K562 (cell line): Measurements from ENCODE around the gene PAEP. TPM values are rescaled to one million over a fixed set of nuclear protein-coding genes. Genes with fewer than 3 reads are reported as not detected.
"Not testable (repeated sequence)": the region's sequence is repeated elsewhere in the genome, so short reads cannot be mapped to it uniquely, and the experiment has no call there.

Experiments
- ATAC-seq: fragments of 200-7000 bp; cut with Tn5 transposase; 3 replicates; pipeline ENCODE4 v1.9.1; 2020; ENCODE audit warnings: moderate library complexity
- BruUV-seq: library from RNA; stranded (reverse); fragments of 400-500 nt; replicated peaks from 2 replicates; lab custom pipeline; 2021; lab: Mats Ljungman, UMichigan
- CTCF ChIA-PET: fragments of 300-600 bp; formaldehyde crosslinking; extraction: SDS; loops from one replicate; lab custom pipeline; 2021; ENCODE audit warnings: low intra/inter-chr PET ratio; lab: Yijun Ruan, JAX
- POLR2A ChIA-PET: fragments of 300-600, 350-650 bp; sonication (Branson Sonifier 250); formaldehyde crosslinking; extraction: SDS; loops from one replicate; lab custom pipeline; 2021; ENCODE audit warnings: antibody characterized with exemption, inconsistent platforms; lab: Yijun Ruan, JAX
- DNase-seq, 4 experiments: peaks; one replicate each; pipeline versions ENCODE4 v3.0.0 to v3.0.0-alpha.2; 2011 to 2018; ENCODE audit warnings: low spot score in 3 of 4, mixed read lengths in 3 of 4; ENCODE audit errors: extremely low read depth in 1 of 4
- FAIRE-seq: peaks from 2 replicates; lab custom pipeline; 2011; peaks lifted over from hg19 to GRCh38; lab: Jason Lieb, UNC
- H2AFZ ChIP-seq: 2 replicates; pipeline ENCODE4 v1.6.0; 2011; ENCODE audit warnings: low read depth, low read length, control low read depth, inconsistent platforms
- H3K27ac ChIP-seq: fragments of 200-600 bp; 3 replicates; pipeline ENCODE4 v1.8.0; 2011; ENCODE audit warnings: low read depth, mild to moderate bottlenecking, control low read depth, inconsistent platforms, low read length, moderate library complexity, mixed read lengths; ENCODE audit errors: extremely low read depth
- H3K27me3 ChIP-seq, 2 experiments: fragments of 300-600 bp in 1 of 2; 2 replicates in 1 of 2; 3 replicates in 1 of 2; pipeline versions ENCODE4 v1.6.0 to v1.8.0; 2011; ENCODE audit warnings: inconsistent platforms in 2 of 2, low read length in 2 of 2, mild to moderate bottlenecking in 1 of 2, mixed read lengths in 1 of 2, moderate library complexity in 1 of 2; ENCODE audit not compliant: control insufficient read depth in 2 of 2, insufficient read depth in 2 of 2
- H3K36me3 ChIP-seq: fragments of 300-600 bp; 3 replicates; pipeline ENCODE4 v1.8.0; 2011; ENCODE audit warnings: mild to moderate bottlenecking, low read length, inconsistent platforms; ENCODE audit not compliant: control insufficient read depth, insufficient read depth
- H3K4me1 ChIP-seq, 2 experiments: fragments of 200-600 bp in 1 of 2; replicated peaks in 1 of 2; 2 replicates in 1 of 2; 3 replicates in 1 of 2; pipeline versions ENCODE4 v1.5.1 to v1.8.0; 2011; ENCODE audit warnings: inconsistent platforms in 2 of 2, low read length in 2 of 2, mild to moderate bottlenecking in 1 of 2, mixed read lengths in 1 of 2, moderate library complexity in 1 of 2; ENCODE audit not compliant: control insufficient read depth in 2 of 2, insufficient read depth in 2 of 2
- H3K4me2 ChIP-seq: 2 replicates; pipeline ENCODE4 v1.6.1; 2011; ENCODE audit warnings: low read length, control low read depth, inconsistent platforms, mixed read lengths; ENCODE audit not compliant: insufficient read depth
- H3K4me3 ChIP-seq: fragments of 200-600 bp; sonication (generic), shearing (Covaris generic); 2 replicates; pipeline ENCODE4 v1.5.1; 2016; ENCODE audit warnings: control low read depth, inconsistent platforms
- H3K79me2 ChIP-seq: fragments of 200-600 bp; 3 replicates; pipeline ENCODE4 v1.8.0; 2011; ENCODE audit warnings: low read length, inconsistent platforms; ENCODE audit not compliant: control insufficient read depth, insufficient read depth
- H3K9ac ChIP-seq, 2 experiments: 2 replicates each; pipeline versions ENCODE4 v1.6.0 to v1.6.1; 2011; ENCODE audit warnings: low read depth in 2 of 2, low read length in 2 of 2, control low read depth in 1 of 2, inconsistent platforms in 1 of 2, mild to moderate bottlenecking in 1 of 2, mixed read lengths in 1 of 2; ENCODE audit not compliant: insufficient read depth in 1 of 2
- H3K9me1 ChIP-seq: one replicate; pipeline ENCODE4 v1.6.0; 2011; ENCODE audit warnings: inconsistent platforms, mild to moderate bottlenecking, low read length, moderate library complexity; ENCODE audit not compliant: control insufficient read depth, insufficient read depth
- H3K9me3 ChIP-seq: replicated peaks from 2 replicates; pipeline ENCODE4 v1.5.1; 2011; ENCODE audit warnings: low read depth, low read length, inconsistent platforms; ENCODE audit not compliant: control insufficient read depth, insufficient read depth
- H4K20me1 ChIP-seq: replicated peaks from 2 replicates; pipeline ENCODE4 v1.6.1; 2011; ENCODE audit warnings: low read length, inconsistent platforms, mixed read lengths; ENCODE audit not compliant: control insufficient read depth, insufficient read depth
- IFI16 ChIP-seq: fragments of 250-450 bp; sonication (Bioruptor Pico); IDR thresholded peaks from 2 replicates; pipeline ENCODE4 v2.1.2; 2022; ENCODE audit warnings: mild to moderate bottlenecking, inconsistent platforms
- JUND ChIP-seq, 2 experiments: IDR thresholded peaks; 2 replicates in 1 of 2; 3 replicates in 1 of 2; pipeline ENCODE4 v1.6.1; 2011; ENCODE audit warnings: borderline replicate concordance in 2 of 2, low read depth in 2 of 2, low read length in 2 of 2, improper control_type of control experiment in 1 of 2, missing biosample characterization in 1 of 2, missing genetic modification characterization in 1 of 2, missing genetic modification reagents in 1 of 2
- NFIC ChIP-seq: fragments of 450-650 bp; IDR thresholded peaks from 2 replicates; pipeline ENCODE4 v1.6.1; 2017; ENCODE audit warnings: mild to moderate bottlenecking, inconsistent platforms
- POLR3A ChIP-seq: IDR thresholded peaks from 2 replicates; pipeline ENCODE4 v1.6.1; 2011; ENCODE audit warnings: borderline replicate concordance, mild to moderate bottlenecking, moderate library complexity; ENCODE audit not compliant: insufficient read length, insufficient read depth; ENCODE audit errors: extremely low read depth
- RBM15 ChIP-seq: fragments of 200-400 bp; formaldehyde crosslinking; IDR thresholded peaks from 2 replicates; pipeline ENCODE4 v1.6.1; 2018; ENCODE audit warnings: mild to moderate bottlenecking, low read length, moderate library complexity; ENCODE audit not compliant: insufficient read depth
- SP2 ChIP-seq: IDR thresholded peaks from 2 replicates; pipeline ENCODE4 v1.6.1; 2011; ENCODE audit warnings: mild to moderate bottlenecking, low read depth, low read length, moderate library complexity; ENCODE audit not compliant: poor library complexity, severe bottlenecking; ENCODE audit errors: extremely low read depth
- ZNF184 ChIP-seq: sonication (generic); formaldehyde crosslinking; IDR thresholded peaks from 2 replicates; pipeline ENCODE4 v1.5.0; 2020; ENCODE audit warnings: missing genetic modification reagents
- WGBS: fragments of 100-300 bp; shearing (Covaris generic); methylation state at CpG from one replicate; pipeline ENCODE4 v1.1.6; 2016; ENCODE audit warnings: low coverage, mixed read lengths; ENCODE audit not compliant: insufficient coverage; ENCODE audit errors: missing lambda C conversion rate; 5-methylcytosine and 5-hydroxymethylcytosine counted together
- in situ Hi-C: fragments of 300-500 bp; cut with MboI; formaldehyde crosslinking; loops from 4 replicates; pipeline ENCODE4 v1.15.0; 2018; ENCODE audit warnings: inconsistent platforms, mixed read lengths
- intact Hi-C: fragments of 100-400 bp; cut with micrococcal nuclease; formaldehyde crosslinking; loops from 2 replicates; pipeline ENCODE4 v1.14.2; 2022
- polyA plus RNA-seq, 8 experiments: library from polyadenylated mRNA; depleted of rRNA in 4 of 8; stranded (reverse) in 5 of 8; unstranded in 3 of 8; fragments of >200 nt; fragmentation: Nextera tagmentation in 2 of 8; fragmentation: Illumina TruSeq in 1 of 8; extraction: Ambion mirVana in 2 of 8; extraction: Trizol in 1 of 8; gene quantifications; 2 replicates each; pipeline versions ENCODE4 v1.2.1 to v1.2.3, GENCODE V29; 2011 to 2014; ENCODE audit warnings: inconsistent platforms in 1 of 8, missing spikeins in 1 of 8
- total RNA-seq, 7 experiments: library from RNA; depleted of rRNA in 6 of 7; stranded (reverse); fragments of >200 nt in 6 of 7; fragmentation: Illumina TruSeq in 2 of 7; extraction: Trizol in 2 of 7; gene quantifications; 2 replicates each; pipeline versions ENCODE4 v1.2.1 to v1.2.3, GENCODE V29; 2011 to 2021; ENCODE audit warnings: low replicate concordance in 1 of 7

Gene PAEP
- total and polyA plus RNA-seq, 9 of the 15 experiments (the other 6 are each of a cell fraction or from before 2014, with no cell fraction given) = 0.22 to 4.5 (median 0.58) TPM

DNA sequence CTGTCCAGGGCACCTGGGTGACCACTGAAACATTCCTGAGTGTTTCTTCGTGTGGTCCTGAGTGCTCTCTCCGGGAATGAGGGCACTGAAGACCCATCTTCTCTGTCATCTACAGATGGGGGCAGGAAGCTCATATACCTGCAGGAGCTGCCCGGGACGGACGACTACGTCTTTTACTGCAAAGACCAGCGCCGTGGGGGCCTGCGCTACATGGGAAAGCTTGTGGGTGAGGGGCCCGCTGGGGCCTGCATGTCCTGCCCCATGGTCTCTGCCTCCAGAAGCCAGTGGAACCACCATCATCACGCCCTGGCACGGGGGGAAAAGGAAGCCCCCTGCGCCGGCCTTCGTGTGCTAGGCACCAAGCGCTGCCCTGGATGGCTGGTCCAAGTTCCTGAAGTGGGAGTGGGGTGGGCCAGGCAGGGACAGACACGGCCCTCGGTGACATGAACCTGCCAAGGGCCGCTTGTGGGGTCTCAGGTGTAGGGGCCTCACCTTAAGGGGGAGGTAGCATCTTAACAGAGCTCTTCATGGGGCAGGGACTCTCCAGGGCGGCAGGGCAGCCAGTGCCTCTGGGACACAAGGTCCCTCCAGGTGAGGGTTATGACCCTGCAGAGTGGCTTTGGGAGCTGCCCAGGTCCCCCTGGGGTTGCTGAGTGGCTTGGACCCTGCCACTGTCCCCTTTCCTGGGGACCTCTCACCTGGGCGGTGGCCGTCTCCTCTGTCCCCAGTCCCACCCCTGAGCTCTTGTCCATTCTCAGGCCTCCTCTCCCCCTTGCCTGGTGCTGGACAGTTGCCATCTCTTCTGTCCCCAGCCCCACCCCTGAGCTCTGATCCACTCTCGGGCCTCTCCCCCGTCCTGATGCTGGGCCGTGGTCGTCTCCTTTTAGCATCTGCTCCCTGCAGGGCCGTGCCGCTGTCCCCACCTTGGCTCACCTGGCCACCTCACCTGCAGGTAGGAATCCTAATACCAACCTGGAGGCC, 13.5 kb upstream of the PAEP start:
- no peak overlapping the region for H3K4me3 ChIP-seq
- H3K27me3 ChIP-seq = peaks cover 16 to 59% of the 10 kb centered on the region in 2 experiments
- FAIRE-seq = no peak
- no peak for DNase-seq
- in situ Hi-C loops = no loop called here
- no peak overlapping the region for H3K9ac ChIP-seq
- ATAC-seq = no peak
- TF ChIP-seq NFIC = peak; percentile 24; the same call in 1 of the 2 replicates
- no peak for TF ChIP-seq SP2
- TF ChIP-seq IFI16 (CRISPR knock-in tag) = no peak
- TF ChIP-seq ZNF184 (CRISPR knock-in tag) = no peak
- TF ChIP-seq RBM15 = no peak
- TF ChIP-seq JUND (IDR thresholded peaks at IDR 0.05; ENCODE audit: borderline replicate concordance, low read depth, low read length) = no peak
- TF ChIP-seq JUND (tag; IDR thresholded peaks at IDR 0.05; ENCODE audit: borderline replicate concordance, low read depth, low read length) = no peak
- TF ChIP-seq POLR3A = no peak
- TF ChIP-seq, all 486 proteins: peak for 1
- Histone ChIP-seq H2AFZ (no peak overlapping the region), H3K36me3 (no peaks in the 10 kb centered on the region), H3K9me1 (no peaks in the 10 kb centered on the region), H3K9me3 (no peaks in the 10 kb centered on the region), H3K4me2 (no peak overlapping the region), H4K20me1 (0 out of 2 replicates have a peak, but pooled peaks cover 3% of the 10 kb centered on the region), H3K27ac (no peak overlapping the region), H3K4me1 (peaks cover 0 to 26% of the 10 kb centered on the region in 2 experiments; a peak in 2 of 5 replicates), H3K79me2 (no peaks in the 10 kb centered on the region)
- no TSS peak for BruUV-seq
- intact Hi-C loops = no loop called here
- ChIA-PET CTCF (no interaction called here), POLR2A (interaction anchor here (0.6 to 1.2 kb wide), 3 partner anchors 10 to 42 kb away, joined by 3 to 5 read pairs (median 3); no protein-coding TSS in a partner anchor)
- WGBS = 5% methylated on average over 24 of the region's 28 CpGs

DNA sequence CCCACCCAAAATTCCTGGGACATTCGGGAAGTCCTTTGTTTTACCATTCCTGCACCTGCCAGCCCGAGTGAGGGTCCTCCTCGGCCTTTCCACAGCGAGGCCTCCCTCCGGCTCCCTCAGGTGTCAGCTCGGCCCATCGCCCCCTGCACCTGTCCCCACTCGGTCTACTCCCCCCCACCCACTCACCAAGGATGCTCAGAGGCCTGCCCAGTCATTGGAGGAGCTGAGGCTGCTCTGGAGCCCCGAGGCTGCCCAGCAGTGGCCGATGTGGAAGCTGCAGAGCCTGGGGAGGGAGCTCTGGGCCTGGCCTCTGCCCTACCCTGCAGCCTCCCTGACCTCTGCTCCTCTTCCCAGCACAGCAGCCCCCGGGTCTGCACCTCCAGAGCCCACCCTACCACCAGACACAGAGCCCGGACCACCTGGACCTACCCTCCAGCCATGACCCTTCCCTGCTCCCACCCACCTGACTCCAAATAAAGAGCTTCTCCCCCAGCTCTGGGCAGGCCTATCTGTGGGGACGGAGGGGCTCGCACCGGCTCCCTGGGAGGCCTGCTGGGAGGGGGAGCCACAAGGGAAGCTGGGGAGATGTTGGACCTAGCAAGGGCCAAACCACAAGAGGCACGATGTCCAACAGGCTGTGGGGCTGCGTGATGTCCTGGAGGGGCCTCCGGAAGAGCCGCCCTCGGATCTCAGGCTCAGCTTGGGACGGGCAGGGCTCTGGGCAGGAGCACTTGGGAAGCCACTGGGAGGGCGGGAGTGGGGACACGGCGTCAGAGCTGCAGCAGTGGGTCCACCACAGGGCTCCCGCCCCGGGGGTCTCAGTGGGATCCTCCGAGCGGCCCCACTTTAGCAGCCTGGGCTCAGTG, 11.8 kb upstream of the PAEP start:
- CTCF ChIA-PET, BruUV-seq, H3K36me3 ChIP-seq, FAIRE-seq, DNase-seq, in situ Hi-C loops, H3K9ac ChIP-seq, H3K4me2 ChIP-seq, H4K20me1 ChIP-seq, H3K9me1 ChIP-seq, H3K27ac ChIP-seq, H2AFZ ChIP-seq, H3K4me3 ChIP-seq, H3K79me2 ChIP-seq, ATAC-seq, H3K9me3 ChIP-seq, intact Hi-C loops: not testable (repeated sequence)
- peaks cover 0 to 26% of the 10 kb centered on the region in 2 experiments; a peak in 2 of 5 replicates for H3K4me1 ChIP-seq
- POLR2A ChIA-PET = interaction anchor here (0.6 kb wide), 1 partner anchor 30 kb away, joined by 3 read pairs; no protein-coding TSS in a partner anchor
- H3K27me3 ChIP-seq = peaks cover 17 to 60% of the 10 kb centered on the region in 2 experiments; a peak in 3 of 5 replicates
- 7% methylated on average over 18 of the region's 28 CpGs for WGBS
